HL-60 (cell line): ENCODE results near the gene COL4A6.
"Not testable (repeated sequence)": the region's sequence is repeated elsewhere in the genome, so short reads cannot be mapped to it uniquely, and the experiment has no call there.

ENCODE experiments used
- DNase-seq, 2 experiments: peaks; one replicate each; pipeline ENCODE4 v3.0.0-alpha.2; 2010 to 2020; ENCODE audit warnings: low read depth in 1 of 2, low spot score in 1 of 2
- H3K27ac ChIP-seq: fragments of 250-450 bp; sonication (Bioruptor Pico); replicated peaks from 2 replicates; pipeline ENCODE4 v1.5.1; 2020; ENCODE audit warnings: mild to moderate bottlenecking, moderate library complexity
- H3K27me3 ChIP-seq: fragments of 250-450 bp; sonication (Bioruptor Pico); 2 replicates; pipeline ENCODE4 v1.5.1; 2021; ENCODE audit warnings: mild to moderate bottlenecking, moderate library complexity; ENCODE audit not compliant: insufficient read depth, poor library complexity, severe bottlenecking
- H3K4me3 ChIP-seq: replicated peaks from 2 replicates; pipeline ENCODE4 v1.5.1; 2011; ENCODE audit warnings: mild to moderate bottlenecking, control low read depth, low read length; ENCODE audit not compliant: insufficient read depth
- CTCF ChIP-seq: IDR thresholded peaks from one replicate; pipeline ENCODE4 v1.5.1; 2011; ENCODE audit warnings: low read length, control low read depth, inconsistent platforms; ENCODE audit not compliant: insufficient read depth
- GABPA ChIP-seq: IDR thresholded peaks from 2 replicates; pipeline ENCODE4 v1.6.1; 2012; ENCODE audit warnings: low read depth
- POLR2AphosphoS5 ChIP-seq: IDR thresholded peaks from 2 replicates; pipeline ENCODE4 v1.6.1; 2012; ENCODE audit warnings: low read depth
- REST ChIP-seq: IDR thresholded peaks from 2 replicates; pipeline ENCODE4 v1.6.1; 2012; ENCODE audit warnings: low read depth; ENCODE audit not compliant: insufficient replicate concordance
- SPI1 ChIP-seq: IDR thresholded peaks from 2 replicates; pipeline ENCODE4 v1.6.1; 2012; ENCODE audit warnings: low read depth, mild to moderate bottlenecking, borderline replicate concordance

The COL4A6 gene

GRCh38 chrX:108396188-108396891 is 41.9 kb downstream of the COL4A6 start:
- Histone ChIP-seq H3K27ac (no peak overlapping the region), H3K27me3 (no peaks in the 10 kb centered on the region), H3K4me3 (no peak overlapping the region)
- DNase-seq: no peak
- TF ChIP-seq SPI1 (no peak), REST (no peak), GABPA (no peak), POLR2AphosphoS5 (no peak), CTCF (no peak)

- DNase-seq, H3K4me3 ChIP-seq, H3K27me3 ChIP-seq, H3K27ac ChIP-seq: not testable (repeated sequence)
These were observed 47.1 kb downstream of the COL4A6 start for GRCh38 chrX:108390976-108391717.

- Histone ChIP-seq H3K27me3 (no peaks in the 10 kb centered on the region), H3K27ac (no peak overlapping the region), H3K4me3 (no peak overlapping the region)
- TF ChIP-seq CTCF (no peak), GABPA (no peak), SPI1 (no peak), REST (no peak)
- DNase-seq: no peak
These were observed 53.4 kb downstream of the COL4A6 start for GRCh38 chrX:108384783-108385182.

GRCh38 chrX:108380222-108380621 is 58.0 kb downstream of the COL4A6 start:
- Histone ChIP-seq H3K27ac (no peak overlapping the region), H3K4me3 (no peak overlapping the region), H3K27me3 (no peaks in the 10 kb centered on the region)
- DNase-seq: no peak
- TF ChIP-seq SPI1 (no peak), POLR2AphosphoS5 (no peak), CTCF (no peak), REST (no peak), GABPA (no peak)

- not testable (repeated sequence) for DNase-seq, H3K27ac ChIP-seq, H3K4me3 ChIP-seq, H3K27me3 ChIP-seq
These were observed 61.4 kb downstream of the COL4A6 start for GRCh38 chrX:108376821-108377220.
